Measurements from ENCODE around the gene FNDC10. TPM values are rescaled to one million over a fixed set of nuclear protein-coding genes. Genes with fewer than 3 reads are reported as not detected.

Gene FNDC10
- total RNA-seq, 1 experiment from 2014 or later: 15.6 TPM

DNA sequence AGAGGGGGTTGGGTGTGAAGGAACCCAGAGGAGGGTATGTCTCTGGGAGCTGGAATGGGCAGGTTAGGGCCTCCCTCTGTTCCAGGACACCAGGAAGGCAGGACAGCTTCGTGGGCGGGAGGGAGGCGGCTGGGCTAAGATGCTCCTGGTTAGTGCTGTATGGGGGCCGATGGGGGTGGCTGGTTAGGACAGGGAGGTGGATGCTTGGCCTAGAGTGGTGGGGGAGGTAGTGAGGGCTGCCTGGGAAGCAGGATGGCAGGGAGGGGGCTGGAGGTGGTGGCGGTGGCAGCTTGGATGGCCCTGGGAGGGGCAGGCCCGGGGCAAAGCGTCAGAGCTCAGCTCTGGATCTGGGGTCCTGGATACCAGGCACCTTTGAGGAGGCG is 25.9 kb upstream of the FNDC10 start:
- intact Hi-C loops (cut with micrococcal nuclease; ENCODE audit: unreplicated experiment): no loop called here
- H3K4me1 Mint-ChIP-seq (ENCODE audit: low read depth, unreplicated experiment): no peaks in the 10 kb centered on the region
- Histone ChIP-seq H3K27me3 (replicated peaks; ENCODE audit: control insufficient read depth, insufficient read depth, low read length) (no peaks in the 10 kb centered on the region), H3K9me3 (no peaks in the 10 kb centered on the region), H3K36me3 (ENCODE audit: control insufficient read depth, insufficient read depth, low read length) (no peaks in the 10 kb centered on the region), H3K4me1 (no peaks in the 10 kb centered on the region), H3K4me3 (ENCODE audit: low read depth, low read length) (no peak overlapping the region)
- no peaks in the 10 kb centered on the region for H3K27me3 Mint-ChIP-seq (ENCODE audit: insufficient read depth, unreplicated experiment)
- no peak overlapping the region for H3K27ac Mint-ChIP-seq (ENCODE audit: unreplicated experiment)
- H3K36me3 Mint-ChIP-seq (ENCODE audit: insufficient read depth, unreplicated experiment): peaks cover 13% of the 10 kb centered on the region
- H3K9me3 Mint-ChIP-seq (ENCODE audit: unreplicated experiment): no peaks in the 10 kb centered on the region
- ChIA-PET POLR2A (no interaction called here), CTCF (no interaction called here)
- TF ChIP-seq, protein P1, sequence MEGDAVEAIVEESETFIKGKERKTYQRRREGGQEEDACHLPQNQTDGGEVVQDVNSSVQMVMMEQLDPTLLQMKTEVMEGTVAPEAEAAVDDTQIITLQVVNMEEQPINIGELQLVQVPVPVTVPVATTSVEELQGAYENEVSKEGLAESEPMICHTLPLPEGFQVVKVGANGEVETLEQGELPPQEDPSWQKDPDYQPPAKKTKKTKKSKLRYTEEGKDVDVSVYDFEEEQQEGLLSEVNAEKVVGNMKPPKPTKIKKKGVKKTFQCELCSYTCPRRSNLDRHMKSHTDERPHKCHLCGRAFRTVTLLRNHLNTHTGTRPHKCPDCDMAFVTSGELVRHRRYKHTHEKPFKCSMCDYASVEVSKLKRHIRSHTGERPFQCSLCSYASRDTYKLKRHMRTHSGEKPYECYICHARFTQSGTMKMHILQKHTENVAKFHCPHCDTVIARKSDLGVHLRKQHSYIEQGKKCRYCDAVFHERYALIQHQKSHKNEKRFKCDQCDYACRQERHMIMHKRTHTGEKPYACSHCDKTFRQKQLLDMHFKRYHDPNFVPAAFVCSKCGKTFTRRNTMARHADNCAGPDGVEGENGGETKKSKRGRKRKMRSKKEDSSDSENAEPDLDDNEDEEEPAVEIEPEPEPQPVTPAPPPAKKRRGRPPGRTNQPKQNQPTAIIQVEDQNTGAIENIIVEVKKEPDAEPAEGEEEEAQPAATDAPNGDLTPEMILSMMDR (IDR thresholded peaks at IDR 0.05; ENCODE audit: insufficient read depth in 1 of 2, low read depth in 1 of 2, low read length in 1 of 2, severe bottlenecking in 1 of 2, unreplicated experiment in 1 of 2): no peak
- no peak for DNase-seq
- no TSS peak for BruUV-seq (replicated peaks)
- H3K4me3 Mint-ChIP-seq (ENCODE audit: unreplicated experiment): no peak overlapping the region

DNA sequence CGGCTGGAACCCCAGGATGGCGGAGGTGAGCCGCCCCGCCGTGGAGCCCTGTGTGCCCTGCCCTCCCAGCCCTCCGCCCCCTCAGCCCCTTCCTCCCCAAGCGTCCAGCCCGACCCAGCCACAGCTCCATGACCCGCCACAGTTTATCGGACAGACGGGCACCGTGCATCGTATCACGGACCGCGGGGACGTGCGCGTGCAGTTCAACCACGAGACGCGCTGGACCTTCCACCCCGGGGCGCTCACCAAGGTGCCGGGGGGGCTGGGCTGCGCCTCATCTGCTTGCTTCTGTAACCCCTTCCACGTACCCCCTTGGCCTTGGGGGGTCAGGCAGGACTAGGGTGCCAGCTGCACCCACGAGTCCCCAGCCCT is 25.5 kb upstream of the FNDC10 start:
- Histone ChIP-seq H3K36me3 (ENCODE audit: control insufficient read depth, insufficient read depth, low read length) (no peaks in the 10 kb centered on the region), H3K4me1 (no peaks in the 10 kb centered on the region), H3K4me3 (ENCODE audit: low read depth, low read length) (no peak overlapping the region), H3K27me3 (replicated peaks; ENCODE audit: control insufficient read depth, insufficient read depth, low read length) (no peaks in the 10 kb centered on the region), H3K9me3 (no peaks in the 10 kb centered on the region)
- Mint-ChIP-seq H3K9me3 (ENCODE audit: unreplicated experiment) (no peaks in the 10 kb centered on the region), H3K27me3 (ENCODE audit: insufficient read depth, unreplicated experiment) (no peaks in the 10 kb centered on the region), H3K27ac (ENCODE audit: unreplicated experiment) (no peak overlapping the region), H3K4me1 (ENCODE audit: low read depth, unreplicated experiment) (no peaks in the 10 kb centered on the region), H3K4me3 (ENCODE audit: unreplicated experiment) (no peak overlapping the region), H3K36me3 (ENCODE audit: insufficient read depth, unreplicated experiment) (peaks cover 11% of the 10 kb centered on the region)
- TF ChIP-seq, protein P1 (IDR thresholded peaks at IDR 0.05; ENCODE audit: insufficient read depth in 1 of 2, low read depth in 1 of 2, low read length in 1 of 2, severe bottlenecking in 1 of 2, unreplicated experiment in 1 of 2): no peak
- POLR2A ChIA-PET: no interaction called here
- CTCF ChIA-PET: no interaction called here
- intact Hi-C loops (cut with micrococcal nuclease; ENCODE audit: unreplicated experiment): no loop called here
- no TSS peak for BruUV-seq (replicated peaks)
- no peak for DNase-seq

DNA sequence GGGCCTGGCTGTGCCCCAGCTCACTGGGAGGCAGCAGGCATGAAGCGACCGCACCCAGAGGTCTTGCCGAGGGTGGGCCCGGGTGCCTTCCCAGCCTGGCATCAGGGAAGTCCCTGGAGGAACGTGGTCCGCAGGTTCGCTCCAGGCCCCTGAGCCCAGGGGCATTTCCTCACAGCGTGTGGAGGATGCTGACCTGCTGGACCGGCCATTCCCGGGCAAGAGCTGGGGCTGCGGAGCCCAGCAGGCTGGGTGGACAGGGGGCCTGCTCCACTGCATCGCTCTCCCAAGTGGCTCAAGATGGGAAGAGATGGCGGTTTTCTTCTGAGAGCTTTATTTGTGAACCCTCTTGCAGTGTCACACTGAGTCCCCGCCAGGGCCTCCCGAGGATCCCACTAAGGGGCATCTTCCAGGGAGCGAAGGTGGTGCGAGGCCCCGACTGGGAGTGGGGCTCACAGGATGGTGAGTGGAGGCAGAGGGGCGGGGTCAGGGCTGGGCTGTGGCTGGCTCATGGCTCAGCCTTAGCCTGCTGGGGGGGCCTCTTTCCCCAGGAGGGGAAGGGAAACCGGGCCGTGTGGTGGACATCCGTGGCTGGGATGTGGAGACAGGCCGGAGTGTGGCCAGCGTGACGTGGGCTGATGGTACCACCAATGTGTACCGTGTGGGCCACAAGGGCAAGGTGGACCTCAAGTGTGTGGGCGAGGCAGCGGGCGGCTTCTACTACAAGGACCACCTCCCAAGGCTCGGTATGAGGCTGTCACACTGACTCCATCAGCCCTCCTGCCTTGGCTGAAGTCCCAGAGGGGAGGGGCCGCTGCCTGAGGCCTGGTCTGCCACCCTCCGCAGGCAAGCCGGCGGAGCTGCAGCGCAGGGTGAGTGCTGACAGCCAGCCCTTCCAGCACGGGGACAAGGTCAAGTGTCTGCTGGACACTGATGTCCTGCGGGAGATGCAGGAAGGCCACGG is 24.8 kb upstream of the FNDC10 start:
- Histone ChIP-seq H3K36me3 (ENCODE audit: control insufficient read depth, insufficient read depth, low read length) (no peaks in the 10 kb centered on the region), H3K4me3 (ENCODE audit: low read depth, low read length) (no peak overlapping the region), H3K27me3 (replicated peaks; ENCODE audit: control insufficient read depth, insufficient read depth, low read length) (no peaks in the 10 kb centered on the region), H3K4me1 (no peaks in the 10 kb centered on the region), H3K9me3 (no peaks in the 10 kb centered on the region)
- CTCF ChIA-PET: no interaction called here
- TF ChIP-seq, protein P1 (IDR thresholded peaks at IDR 0.05; ENCODE audit: insufficient read depth in 1 of 2, low read depth in 1 of 2, low read length in 1 of 2, severe bottlenecking in 1 of 2, unreplicated experiment in 1 of 2): no peak
- peaks cover 7% of the 10 kb centered on the region for H3K36me3 Mint-ChIP-seq (ENCODE audit: insufficient read depth, unreplicated experiment)
- no peak for DNase-seq
- H3K4me1 Mint-ChIP-seq (ENCODE audit: low read depth, unreplicated experiment): no peaks in the 10 kb centered on the region
- no peak overlapping the region for H3K27ac Mint-ChIP-seq (ENCODE audit: unreplicated experiment)
- H3K4me3 Mint-ChIP-seq (ENCODE audit: unreplicated experiment): no peak overlapping the region
- H3K27me3 Mint-ChIP-seq (ENCODE audit: insufficient read depth, unreplicated experiment): no peaks in the 10 kb centered on the region
- BruUV-seq (replicated peaks): no TSS peak
- POLR2A ChIA-PET: no interaction called here
- intact Hi-C loops (cut with micrococcal nuclease; ENCODE audit: unreplicated experiment): no loop called here
- no peaks in the 10 kb centered on the region for H3K9me3 Mint-ChIP-seq (ENCODE audit: unreplicated experiment)

Data from Caco-2 (cell line).